ENCODE results near the gene ATXN7L2. TPM values are rescaled to one million over a fixed set of nuclear protein-coding genes. Genes with fewer than 3 reads are reported as not detected.

The ATXN7L2 gene
- total RNA-seq, 2 experiments from 2014 or later = 11.8 to 13.1 TPM

GRCh38 chr1:109493227-109493626, 9.5 kb downstream of the ATXN7L2 start:
- peaks cover 48% of the 10 kb centered on the region for H3K36me3 Mint-ChIP-seq (ENCODE audit: low read depth)
- ChIA-PET CTCF (interaction anchor here (1.2 to 24.2 kb wide), 7 partner anchors 10 to 68 kb away, joined by 5 to 474 read pairs (median 11); partner anchors contain the start of genes ATXN7L2, GNAI3 and PSMA5), POLR2A (interaction anchor here (0.8 to 22.6 kb wide), 8 partner anchors 9 to 541 kb away, joined by 4 to 318 read pairs (median 17); partner anchors contain the start of genes AMIGO1, ATXN7L2, GNAI3 and STRIP1)
- TF ChIP-seq, protein P1, sequence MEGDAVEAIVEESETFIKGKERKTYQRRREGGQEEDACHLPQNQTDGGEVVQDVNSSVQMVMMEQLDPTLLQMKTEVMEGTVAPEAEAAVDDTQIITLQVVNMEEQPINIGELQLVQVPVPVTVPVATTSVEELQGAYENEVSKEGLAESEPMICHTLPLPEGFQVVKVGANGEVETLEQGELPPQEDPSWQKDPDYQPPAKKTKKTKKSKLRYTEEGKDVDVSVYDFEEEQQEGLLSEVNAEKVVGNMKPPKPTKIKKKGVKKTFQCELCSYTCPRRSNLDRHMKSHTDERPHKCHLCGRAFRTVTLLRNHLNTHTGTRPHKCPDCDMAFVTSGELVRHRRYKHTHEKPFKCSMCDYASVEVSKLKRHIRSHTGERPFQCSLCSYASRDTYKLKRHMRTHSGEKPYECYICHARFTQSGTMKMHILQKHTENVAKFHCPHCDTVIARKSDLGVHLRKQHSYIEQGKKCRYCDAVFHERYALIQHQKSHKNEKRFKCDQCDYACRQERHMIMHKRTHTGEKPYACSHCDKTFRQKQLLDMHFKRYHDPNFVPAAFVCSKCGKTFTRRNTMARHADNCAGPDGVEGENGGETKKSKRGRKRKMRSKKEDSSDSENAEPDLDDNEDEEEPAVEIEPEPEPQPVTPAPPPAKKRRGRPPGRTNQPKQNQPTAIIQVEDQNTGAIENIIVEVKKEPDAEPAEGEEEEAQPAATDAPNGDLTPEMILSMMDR (IDR thresholded peaks at IDR 0.05) = no peak
- DNase-seq (no peak), ATAC-seq (ENCODE audit: poor library complexity) (no peak)
- no peaks in the 10 kb centered on the region for H3K9me3 ChIP-seq (ENCODE audit: control insufficient read depth in 1 of 2, insufficient read depth in 1 of 2, low read length in 2 of 2)
- peaks cover 46% of the 10 kb centered on the region for H3K36me3 ChIP-seq (ENCODE audit: insufficient read depth, low read length)
- H3K4me1 Mint-ChIP-seq (ENCODE audit: low read depth) = peaks cover 49% of the 10 kb centered on the region
- H3K9me3 Mint-ChIP-seq = no peaks in the 10 kb centered on the region
- H3K4me3 ChIP-seq (ENCODE audit: low read length) = no peak overlapping the region
- no peaks in the 10 kb centered on the region for H3K27me3 ChIP-seq (ENCODE audit: control insufficient read depth in 1 of 2, insufficient read depth in 2 of 2, low read length in 2 of 2)
- peak overlapping the region; percentile 88 for H3K27ac Mint-ChIP-seq
- H3K27ac ChIP-seq (ENCODE audit: low read depth in 1 of 2, low read length in 2 of 2) = no peak overlapping the region
- peak overlapping the region; percentile 97 for H3K4me3 Mint-ChIP-seq
- intact Hi-C loops (cut with DNase I, micrococcal nuclease) = loop anchor here in 1 of 2 experiments (5.0 kb wide), 2 partner anchors 129 to 231 kb away; no protein-coding TSS in a partner anchor
- no peaks in the 10 kb centered on the region for H3K27me3 Mint-ChIP-seq
- peaks cover 55% of the 10 kb centered on the region for H3K4me1 ChIP-seq (ENCODE audit: insufficient read depth, low read length)

DNA sequence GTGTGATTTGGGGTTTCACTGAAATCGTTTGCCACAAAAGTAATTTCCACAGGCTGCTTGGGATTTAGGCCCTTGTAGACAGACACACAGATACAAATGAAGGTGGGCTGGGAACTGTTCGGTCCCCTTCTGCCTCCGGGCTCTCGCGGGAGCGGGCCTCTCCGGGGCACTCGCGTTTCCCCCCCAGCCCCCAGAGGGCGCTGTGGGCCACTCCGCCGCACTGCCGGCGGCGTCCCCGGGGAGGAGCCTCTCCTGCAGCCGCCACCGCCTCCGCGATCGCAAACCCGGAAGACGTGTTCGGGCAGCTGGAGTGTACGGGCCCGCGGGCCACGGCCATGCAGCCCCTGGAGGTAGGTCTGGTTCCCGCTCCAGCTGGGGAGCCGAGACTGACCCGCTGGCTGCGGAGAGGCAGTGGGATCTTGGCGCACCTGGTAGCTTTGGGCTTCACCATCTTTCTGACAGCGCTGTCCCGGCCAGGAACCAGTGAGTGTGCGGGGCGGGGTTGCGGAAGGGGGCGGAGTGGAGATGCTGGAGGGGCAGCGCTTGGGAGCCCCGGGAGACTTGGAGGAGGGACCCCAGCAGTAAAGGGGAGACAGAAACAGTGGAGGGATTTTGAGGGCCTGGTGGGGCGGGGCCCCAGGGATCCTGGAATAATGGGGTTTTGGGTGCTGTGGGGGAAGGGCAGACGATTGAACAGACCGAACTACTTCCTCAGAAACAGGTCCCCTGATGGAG, 10.3 kb downstream of the ATXN7L2 start, which contains the start of gene CYB561D1:
CYB561D1 (plus strand) TSS at position 290 of the 735 bp plus-strand sequence; CDS start at position 336, 46 bp downstream.
- Mint-ChIP-seq H3K9me3 (no peaks in the 10 kb centered on the region), H3K27ac (peak within 1 kb of the TSS; percentile 88), H3K36me3 (ENCODE audit: low read depth) (peaks cover 49% of the 10 kb centered on the region), H3K27me3 (no peaks in the 10 kb centered on the region), H3K4me3 (peak within 1 kb of the TSS; percentile 97), H3K4me1 (ENCODE audit: low read depth) (peaks cover 54% of the 10 kb centered on the region)
- intact Hi-C loops (cut with DNase I, micrococcal nuclease) = loop anchor here (1.0 to 5.0 kb wide), 5 partner anchors 8 to 232 kb away; no protein-coding TSS in a partner anchor
- POLR2A ChIA-PET = interaction anchor here (0.8 to 22.6 kb wide), 8 partner anchors 8 to 540 kb away, joined by 4 to 318 read pairs (median 17); partner anchors contain the start of genes AMIGO1, ATXN7L2, GNAI3 and STRIP1
- Histone ChIP-seq H3K27me3 (ENCODE audit: control insufficient read depth in 1 of 2, insufficient read depth in 2 of 2, low read length in 2 of 2) (no peaks in the 10 kb centered on the region), H3K4me3 (ENCODE audit: low read length) (peak within 1 kb of the TSS; percentile 100), H3K9me3 (ENCODE audit: control insufficient read depth in 1 of 2, insufficient read depth in 1 of 2, low read length in 2 of 2) (no peaks in the 10 kb centered on the region), H3K4me1 (ENCODE audit: insufficient read depth, low read length) (peaks cover 62% of the 10 kb centered on the region), H3K36me3 (ENCODE audit: insufficient read depth, low read length) (peaks cover 44% of the 10 kb centered on the region), H3K27ac (ENCODE audit: low read depth in 1 of 2, low read length in 2 of 2) (peak within 1 kb of the TSS; percentile 59 to 66)
- TF ChIP-seq, protein P1 (IDR thresholded peaks at IDR 0.05) = peak; percentile 92
- CTCF ChIA-PET = interaction anchor here (0.6 to 24.2 kb wide), 17 partner anchors 10 to 541 kb away, joined by 3 to 474 read pairs (median 5); partner anchors contain the start of genes AMIGO1, ATXN7L2, GNAI3 and PSMA5
- ATAC-seq (ENCODE audit: poor library complexity) (peak; percentile 90), DNase-seq (peak; percentile 78 to 94 (median 88))

GRCh38 chr1:109495738-109496137, 12.0 kb downstream of the ATXN7L2 start:
- H3K9me3 ChIP-seq (ENCODE audit: control insufficient read depth in 1 of 2, insufficient read depth in 1 of 2, low read length in 2 of 2) = no peaks in the 10 kb centered on the region
- no peak for DNase-seq
- no peak overlapping the region for H3K27ac ChIP-seq (ENCODE audit: low read depth in 1 of 2, low read length in 2 of 2)
- intact Hi-C loops (cut with DNase I, micrococcal nuclease) = loop anchor here in 1 of 2 experiments (2.0 kb wide), 1 partner anchor 15 kb away; no protein-coding TSS in a partner anchor
- Mint-ChIP-seq H3K9me3 (no peaks in the 10 kb centered on the region), H3K4me3 (peak overlapping the region; percentile 97), H3K4me1 (ENCODE audit: low read depth) (peaks cover 67% of the 10 kb centered on the region), H3K27me3 (no peaks in the 10 kb centered on the region), H3K36me3 (ENCODE audit: low read depth) (peaks cover 60% of the 10 kb centered on the region), H3K27ac (peak overlapping the region; percentile 88)
- peaks cover 47% of the 10 kb centered on the region for H3K36me3 ChIP-seq (ENCODE audit: insufficient read depth, low read length)
- no peaks in the 10 kb centered on the region for H3K27me3 ChIP-seq (ENCODE audit: control insufficient read depth in 1 of 2, insufficient read depth in 2 of 2, low read length in 2 of 2)
- no peak overlapping the region for H3K4me3 ChIP-seq (ENCODE audit: low read length)
- TF ChIP-seq, protein P1 (IDR thresholded peaks at IDR 0.05) = no peak
- ChIA-PET POLR2A (interaction anchor here (3.2 to 22.6 kb wide), 2 partner anchors 11 to 35 kb away, joined by 21 to 318 read pairs; partner anchors contain the start of gene ATXN7L2), CTCF (interaction anchor here (24.2 kb wide), 1 partner anchor 35 kb away, joined by 474 read pairs; no protein-coding TSS in a partner anchor)
- no peak for ATAC-seq (ENCODE audit: poor library complexity)
- H3K4me1 ChIP-seq (ENCODE audit: insufficient read depth, low read length) = peaks cover 78% of the 10 kb centered on the region
